A549 (cell line): ENCODE data around the gene EMSY.

Source experiments
- KDM5A ChIP-seq: fragments of 200-600 bp; sonication (generic); IDR thresholded peaks from 2 replicates; pipeline ENCODE4 v1.6.1; 2016; ENCODE audit warnings: antibody characterized with exemption, mild to moderate bottlenecking
- PHF8 ChIP-seq: fragments of 200-600 bp; sonication (generic); IDR thresholded peaks from 2 replicates; pipeline ENCODE4 v1.6.1; 2016; ENCODE audit warnings: low read depth, mild to moderate bottlenecking, antibody characterized with exemption, moderate library complexity, borderline replicate concordance
- POLR2A ChIP-seq: IDR thresholded peaks from 2 replicates; pipeline ENCODE4 v1.6.1; 2012; ENCODE audit warnings: mild to moderate bottlenecking, low read length
- RAD21 ChIP-seq, 2 experiments: fragments of >200 bp in 1 of 2; sonication (Bioruptor Twin) in 1 of 2; formaldehyde crosslinking in 1 of 2; IDR thresholded peaks in 1 of 2; conservative IDR thresholded peaks in 1 of 2; 2 replicates in 1 of 2; 3 replicates in 1 of 2; pipeline ENCODE4 v1.6.1; 2012 to 2018; ENCODE audit warnings: inconsistent platforms in 1 of 2
- RARB ChIP-seq: fragments of 250-450 bp; sonication (Bioruptor Pico); IDR thresholded peaks from 2 replicates; pipeline ENCODE4 v1.8.0; 2021; ENCODE audit warnings: mild to moderate bottlenecking, moderate library complexity
- SREBF2 ChIP-seq: fragments of 450-650 bp; IDR thresholded peaks from 2 replicates; pipeline ENCODE4 v1.6.1; 2014; ENCODE audit warnings: mild to moderate bottlenecking, moderate library complexity
- TF ChIP-seq, protein P1 (sequence below): fragments of 150-350 bp; IDR thresholded peaks from 2 replicates; pipeline ENCODE4 v1.6.1; 2014; ENCODE audit warnings: low read depth, mild to moderate bottlenecking, low read length

GRCh38 chr11:76567261-76567660 lies 122.4 kb downstream of the EMSY start:
- TF ChIP-seq POLR2A (no peak), RAD21 (conservative IDR thresholded peaks at IDR 0.05 in 1 of 2, IDR thresholded peaks at IDR 0.05 in 1 of 2) (no peak), RARB (CRISPR knock-in tag) (no peak), PHF8 (no peak), KDM5A (no peak), SREBF2 (no peak)
- TF ChIP-seq, protein P1, sequence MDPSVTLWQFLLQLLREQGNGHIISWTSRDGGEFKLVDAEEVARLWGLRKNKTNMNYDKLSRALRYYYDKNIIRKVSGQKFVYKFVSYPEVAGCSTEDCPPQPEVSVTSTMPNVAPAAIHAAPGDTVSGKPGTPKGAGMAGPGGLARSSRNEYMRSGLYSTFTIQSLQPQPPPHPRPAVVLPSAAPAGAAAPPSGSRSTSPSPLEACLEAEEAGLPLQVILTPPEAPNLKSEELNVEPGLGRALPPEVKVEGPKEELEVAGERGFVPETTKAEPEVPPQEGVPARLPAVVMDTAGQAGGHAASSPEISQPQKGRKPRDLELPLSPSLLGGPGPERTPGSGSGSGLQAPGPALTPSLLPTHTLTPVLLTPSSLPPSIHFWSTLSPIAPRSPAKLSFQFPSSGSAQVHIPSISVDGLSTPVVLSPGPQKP: no peak
